ENCODE results near the gene PIGS.

- TF ChIP-seq JUN (IDR thresholded peaks at IDR 0.05; ENCODE audit: borderline replicate concordance, insufficient read depth, insufficient read length, low read depth) (no peak), CTCF (IDR thresholded peaks at IDR 0.05; ENCODE audit: extremely low read depth in 1 of 2, insufficient read depth in 1 of 2, low read depth in 1 of 2, low read length in 2 of 2) (no peak), POLR2AphosphoS5 (IDR thresholded peaks at IDR 0.05; ENCODE audit: insufficient read depth, low read depth, low read length) (no peak), POLR2A (IDR thresholded peaks at IDR 0.05; ENCODE audit: low read depth, low read length) (no peak), MYC (IDR thresholded peaks at IDR 0.05; ENCODE audit: low read depth, low read length) (no peak)
These were observed 57.8 kb downstream of the PIGS start for GRCh38 chr17:28513476-28513875.

All from endothelial cell of umbilical vein (primary cell).